Measurements from ENCODE around the gene ZKSCAN5.
"Not testable (repeated sequence)": the region's sequence is repeated elsewhere in the genome, so short reads cannot be mapped to it uniquely, and the experiment has no call there.

Gene ZKSCAN5

GRCh38 chr7:99501236-99501635 is 3.2 kb upstream of the ZKSCAN5 start:
- Histone ChIP-seq H3K4me1 (ENCODE audit: insufficient read depth, low read length) (peaks cover 22% of the 10 kb centered on the region), H3K36me3 (ENCODE audit: insufficient read depth, low read length) (peaks cover 14% of the 10 kb centered on the region), H3K4me3 (ENCODE audit: low read length) (peak overlapping the region; percentile 70)
- not testable (repeated sequence) for H3K9me3 ChIP-seq (ENCODE audit: low read length); H2AFZ ChIP-seq (ENCODE audit: low read depth, low read length); H3K27me3 ChIP-seq (ENCODE audit: insufficient read depth, low read length)

- peaks cover 7% of the 10 kb centered on the region for H3K36me3 ChIP-seq (ENCODE audit: insufficient read depth, low read length)
- peak overlapping the region; percentile 89 for H2AFZ ChIP-seq (ENCODE audit: low read depth, low read length)
These were observed 220 bp upstream of the ZKSCAN5 start for GRCh38 chr7:99504281-99504602.

GRCh38 chr7:99505324-99505662 is 831 bp downstream of the ZKSCAN5 start:
- peak overlapping the region; percentile 89 for H2AFZ ChIP-seq (ENCODE audit: low read depth, low read length)
- H3K36me3 ChIP-seq (ENCODE audit: insufficient read depth, low read length): peaks cover 7% of the 10 kb centered on the region
- H3K9me3 ChIP-seq (ENCODE audit: low read length): no peaks in the 10 kb centered on the region
- peak overlapping the region; percentile 82 for H3K4me3 ChIP-seq (ENCODE audit: low read length)
- peaks cover 17% of the 10 kb centered on the region for H3K4me1 ChIP-seq (ENCODE audit: insufficient read depth, low read length)
- no peaks in the 10 kb centered on the region for H3K27me3 ChIP-seq (ENCODE audit: insufficient read depth, low read length)

More at GRCh38 chr7:99504281-99504602, 220 bp upstream of the ZKSCAN5 start:
- Histone ChIP-seq H3K9me3 (ENCODE audit: low read length) (no peaks in the 10 kb centered on the region), H3K4me1 (ENCODE audit: insufficient read depth, low read length) (peaks cover 17% of the 10 kb centered on the region), H3K27me3 (ENCODE audit: insufficient read depth, low read length) (no peaks in the 10 kb centered on the region), H3K4me3 (ENCODE audit: low read length) (peak overlapping the region; percentile 82)

GRCh38 chr7:99514050-99514449 is 9.6 kb downstream of the ZKSCAN5 start:
- Histone ChIP-seq H3K4me1 (ENCODE audit: insufficient read depth, low read length) (no peaks in the 10 kb centered on the region), H3K4me3 (ENCODE audit: low read length) (no peak overlapping the region), H2AFZ (ENCODE audit: low read depth, low read length) (no peak overlapping the region), H3K27me3 (ENCODE audit: insufficient read depth, low read length) (no peaks in the 10 kb centered on the region), H3K9me3 (ENCODE audit: low read length) (no peaks in the 10 kb centered on the region), H3K36me3 (ENCODE audit: insufficient read depth, low read length) (peaks cover 52% of the 10 kb centered on the region)

GRCh38 chr7:99521399-99521798 is 16.9 kb downstream of the ZKSCAN5 start:
- no peak overlapping the region for H3K4me3 ChIP-seq (ENCODE audit: low read length)
- H2AFZ ChIP-seq (ENCODE audit: low read depth, low read length): no peak overlapping the region
- H3K27me3 ChIP-seq (ENCODE audit: insufficient read depth, low read length): no peaks in the 10 kb centered on the region
- no peaks in the 10 kb centered on the region for H3K9me3 ChIP-seq (ENCODE audit: low read length)
- no peaks in the 10 kb centered on the region for H3K4me1 ChIP-seq (ENCODE audit: insufficient read depth, low read length)
- peaks cover 54% of the 10 kb centered on the region for H3K36me3 ChIP-seq (ENCODE audit: insufficient read depth, low read length)

GRCh38 chr7:99525713-99526440 is 21.4 kb downstream of the ZKSCAN5 start:
- Histone ChIP-seq H3K4me3 (ENCODE audit: low read length) (no peak overlapping the region), H2AFZ (ENCODE audit: low read depth, low read length) (no peak overlapping the region), H3K4me1 (ENCODE audit: insufficient read depth, low read length) (no peaks in the 10 kb centered on the region), H3K9me3 (ENCODE audit: low read length) (peaks cover 20% of the 10 kb centered on the region), H3K36me3 (ENCODE audit: insufficient read depth, low read length) (peaks cover 58% of the 10 kb centered on the region), H3K27me3 (ENCODE audit: insufficient read depth, low read length) (no peaks in the 10 kb centered on the region)

- H3K36me3 ChIP-seq (ENCODE audit: insufficient read depth, low read length): peaks cover 73% of the 10 kb centered on the region
- H3K9me3 ChIP-seq (ENCODE audit: low read length): peaks cover 55% of the 10 kb centered on the region
These were observed 26.9 kb downstream of the ZKSCAN5 start for GRCh38 chr7:99531354-99531765.

GRCh38 chr7:99535667-99536066 is 31.2 kb downstream of the ZKSCAN5 start:
- Histone ChIP-seq H3K4me3 (ENCODE audit: low read length) (no peak overlapping the region), H3K36me3 (ENCODE audit: insufficient read depth, low read length) (peaks cover 39% of the 10 kb centered on the region), H3K9me3 (ENCODE audit: low read length) (peaks cover 40% of the 10 kb centered on the region), H2AFZ (ENCODE audit: low read depth, low read length) (no peak overlapping the region), H3K4me1 (ENCODE audit: insufficient read depth, low read length) (no peaks in the 10 kb centered on the region), H3K27me3 (ENCODE audit: insufficient read depth, low read length) (no peaks in the 10 kb centered on the region)

More at GRCh38 chr7:99531354-99531765, 26.9 kb downstream of the ZKSCAN5 start:
- Histone ChIP-seq H2AFZ (ENCODE audit: low read depth, low read length) (no peak overlapping the region), H3K4me3 (ENCODE audit: low read length) (no peak overlapping the region), H3K27me3 (ENCODE audit: insufficient read depth, low read length) (no peaks in the 10 kb centered on the region), H3K4me1 (ENCODE audit: insufficient read depth, low read length) (no peaks in the 10 kb centered on the region)

- Histone ChIP-seq H2AFZ (ENCODE audit: low read depth, low read length) (no peak overlapping the region), H3K9me3 (ENCODE audit: low read length) (peaks cover 16% of the 10 kb centered on the region), H3K36me3 (ENCODE audit: insufficient read depth, low read length) (peaks cover 13% of the 10 kb centered on the region), H3K27me3 (ENCODE audit: insufficient read depth, low read length) (no peaks in the 10 kb centered on the region), H3K4me3 (ENCODE audit: low read length) (no peak overlapping the region), H3K4me1 (ENCODE audit: insufficient read depth, low read length) (no peaks in the 10 kb centered on the region)
These were observed 34.9 kb downstream of the ZKSCAN5 start for GRCh38 chr7:99539213-99539811.

- peaks cover 12% of the 10 kb centered on the region for H3K36me3 ChIP-seq (ENCODE audit: insufficient read depth, low read length)
- H3K4me3 ChIP-seq (ENCODE audit: low read length): no peak overlapping the region
- no peaks in the 10 kb centered on the region for H3K27me3 ChIP-seq (ENCODE audit: insufficient read depth, low read length)
- no peaks in the 10 kb centered on the region for H3K4me1 ChIP-seq (ENCODE audit: insufficient read depth, low read length)
- no peak overlapping the region for H2AFZ ChIP-seq (ENCODE audit: low read depth, low read length)
- peaks cover 14% of the 10 kb centered on the region for H3K9me3 ChIP-seq (ENCODE audit: low read length)
These were observed 36.1 kb downstream of the ZKSCAN5 start for GRCh38 chr7:99540542-99540941.

GRCh38 chr7:99541212-99541611 is 36.8 kb downstream of the ZKSCAN5 start:
- Histone ChIP-seq H3K9me3 (ENCODE audit: low read length) (peaks cover 12% of the 10 kb centered on the region), H3K27me3 (ENCODE audit: insufficient read depth, low read length) (no peaks in the 10 kb centered on the region), H3K4me3 (ENCODE audit: low read length) (no peak overlapping the region), H3K4me1 (ENCODE audit: insufficient read depth, low read length) (no peaks in the 10 kb centered on the region), H2AFZ (ENCODE audit: low read depth, low read length) (no peak overlapping the region), H3K36me3 (ENCODE audit: insufficient read depth, low read length) (peaks cover 16% of the 10 kb centered on the region)

GRCh38 chr7:99543081-99543671 is 38.7 kb downstream of the ZKSCAN5 start:
- Histone ChIP-seq H3K36me3 (ENCODE audit: insufficient read depth, low read length) (peaks cover 36% of the 10 kb centered on the region), H3K4me3 (ENCODE audit: low read length) (no peak overlapping the region), H3K4me1 (ENCODE audit: insufficient read depth, low read length) (no peaks in the 10 kb centered on the region), H2AFZ (ENCODE audit: low read depth, low read length) (no peak overlapping the region), H3K9me3 (ENCODE audit: low read length) (peaks cover 12% of the 10 kb centered on the region), H3K27me3 (ENCODE audit: insufficient read depth, low read length) (no peaks in the 10 kb centered on the region)

- H3K4me1 ChIP-seq (ENCODE audit: insufficient read depth, low read length): no peaks in the 10 kb centered on the region
- H3K36me3 ChIP-seq (ENCODE audit: insufficient read depth, low read length): peaks cover 41% of the 10 kb centered on the region
- H3K9me3 ChIP-seq (ENCODE audit: low read length): peaks cover 12% of the 10 kb centered on the region
- H2AFZ ChIP-seq (ENCODE audit: low read depth, low read length): no peak overlapping the region
- H3K4me3 ChIP-seq (ENCODE audit: low read length): no peak overlapping the region
- H3K27me3 ChIP-seq (ENCODE audit: insufficient read depth, low read length): no peaks in the 10 kb centered on the region
These were observed 39.5 kb downstream of the ZKSCAN5 start for GRCh38 chr7:99543916-99544315.
